H1 (cell line): Measurements from ENCODE around the gene TMPRSS11E. TPM values are rescaled to one million over a fixed set of nuclear protein-coding genes. Genes with fewer than 3 reads are reported as not detected.
A peak's percentile ranks its signal among the peaks of the same experiment; 100 is the strongest.

Source experiments
- CTCF ChIA-PET: fragments of 300-600 bp; sonication (Branson Sonifier 250); formaldehyde crosslinking; loops from one replicate; lab custom pipeline; 2021; ENCODE audit not compliant: partially characterized antibody; lab: Charles Lee
- POLR2A ChIA-PET: fragments of 300-600 bp; sonication (Branson Sonifier 250); formaldehyde crosslinking; loops from one replicate; lab custom pipeline; 2021; ENCODE audit warnings: inconsistent platforms; ENCODE audit not compliant: partially characterized antibody; lab: Charles Lee
- DNase-seq, 2 experiments: peaks; one replicate each; pipeline versions ENCODE4 v3.0.0 to v3.0.0-alpha.2; 2010 to 2022; ENCODE audit warnings: low spot score in 2 of 2, low read depth in 1 of 2, mixed read lengths in 1 of 2
- FAIRE-seq: peaks from 2 replicates; lab custom pipeline; 2011; peaks lifted over from hg19 to GRCh38; lab: Jason Lieb, UNC
- H2AFZ ChIP-seq: 2 replicates; pipeline ENCODE4 v1.8.1; 2012; ENCODE audit warnings: low read length, inconsistent platforms
- H2AK5ac ChIP-seq: 2 replicates; pipeline ENCODE4 v1.6.1; 2013; ENCODE audit warnings: low read depth, low read length
- H2BK120ac ChIP-seq: replicated peaks from 2 replicates; pipeline ENCODE3; 2013; ENCODE audit warnings: low read depth, low read length, inconsistent platforms
- H2BK12ac ChIP-seq: 2 replicates; pipeline ENCODE4 v1.6.1; 2013; ENCODE audit warnings: low read depth, low read length
- H2BK15ac ChIP-seq: 2 replicates; pipeline ENCODE4 v1.6.1; 2013; ENCODE audit warnings: low read length
- H2BK20ac ChIP-seq: 2 replicates; pipeline ENCODE4 v1.6.1; 2013; ENCODE audit warnings: low read length
- H2BK5ac ChIP-seq: 2 replicates; pipeline ENCODE4 v1.6.1; 2013; ENCODE audit warnings: low read depth, low read length
- H3K14ac ChIP-seq: 2 replicates; pipeline ENCODE4 v1.6.1; 2013; ENCODE audit warnings: inconsistent platforms; ENCODE audit not compliant: insufficient read length
- H3K18ac ChIP-seq: 2 replicates; pipeline ENCODE4 v1.6.1; 2013; ENCODE audit warnings: low read length; ENCODE audit errors: extremely low read depth
- H3K23ac ChIP-seq: 2 replicates; pipeline ENCODE4 v1.6.1; 2013; ENCODE audit warnings: inconsistent platforms; ENCODE audit not compliant: insufficient read length
- H3K23me2 ChIP-seq: 2 replicates; pipeline ENCODE4 v1.6.1; 2013; ENCODE audit warnings: low read depth, low read length
- H3K27ac ChIP-seq: 2 replicates; pipeline ENCODE4 v1.6.1; 2011; ENCODE audit warnings: low read depth, low read length, inconsistent platforms
- H3K27me3 ChIP-seq, 4 experiments: replicated peaks in 1 of 4; 1 replicate in 1 of 4; 2 replicates in 3 of 4; pipeline versions ENCODE4 v1.6.1 to v1.8.1; 2011 to 2013; ENCODE audit warnings: low read length in 3 of 4, mild to moderate bottlenecking in 3 of 4, inconsistent platforms in 2 of 4, mixed read lengths in 2 of 4, moderate library complexity in 1 of 4; ENCODE audit not compliant: control insufficient read depth in 3 of 4, insufficient read depth in 3 of 4; ENCODE audit errors: extremely low read depth in 1 of 4
- H3K36me3 ChIP-seq, 4 experiments: 2 replicates each; pipeline versions ENCODE4 v1.6.1 to v1.8.1; 2011 to 2013; ENCODE audit warnings: mild to moderate bottlenecking in 4 of 4, low read length in 3 of 4, moderate library complexity in 2 of 4, control low read depth in 1 of 4, inconsistent platforms in 1 of 4; ENCODE audit not compliant: insufficient read depth in 4 of 4, control insufficient read depth in 2 of 4
- H3K4ac ChIP-seq: replicated peaks from 2 replicates; pipeline ENCODE3; 2013; ENCODE audit warnings: low read length, low read depth, mixed read lengths, inconsistent platforms; ENCODE audit not compliant: insufficient read length
- H3K4me1 ChIP-seq, 4 experiments: replicated peaks in 1 of 4; 1 replicate in 1 of 4; 2 replicates in 3 of 4; pipeline versions ENCODE4 v1.6.1 to v1.8.1; 2011 to 2013; ENCODE audit warnings: low read length in 3 of 4, inconsistent platforms in 2 of 4, mixed read lengths in 1 of 4; ENCODE audit not compliant: insufficient read depth in 4 of 4, control insufficient read depth in 3 of 4
- H3K4me2 ChIP-seq, 2 experiments: 2 replicates each; pipeline versions ENCODE4 v1.6.1 to v1.8.1; 2011 to 2013; ENCODE audit warnings: low read depth in 2 of 2, low read length in 2 of 2, control low read depth in 1 of 2, inconsistent platforms in 1 of 2, mild to moderate bottlenecking in 1 of 2; ENCODE audit not compliant: insufficient read depth in 1 of 2
- H3K4me3 ChIP-seq, 4 experiments: fragments of 200-600, 300-600 bp in 1 of 4; sonication (generic), shearing (Covaris generic), sonication (Bioruptor Twin) in 1 of 4; 2 replicates each; pipeline versions ENCODE4 v1.5.1 to v1.8.1; 2011 to 2016; ENCODE audit warnings: low read length in 4 of 4, low read depth in 3 of 4, control low read depth in 2 of 4, inconsistent platforms in 2 of 4, mild to moderate bottlenecking in 2 of 4, mixed read lengths in 1 of 4, moderate library complexity in 1 of 4; ENCODE audit not compliant: insufficient read depth in 2 of 4; ENCODE audit errors: extremely low read depth in 1 of 4
- H3K56ac ChIP-seq: replicated peaks from 2 replicates; pipeline ENCODE3; 2013; ENCODE audit warnings: low read depth, mild to moderate bottlenecking, mixed read lengths, low read length, inconsistent platforms; ENCODE audit not compliant: insufficient read length
- H3K79me1 ChIP-seq: 2 replicates; pipeline ENCODE4 v1.6.1; 2013; ENCODE audit warnings: low read depth, low read length, control low read depth
- H3K79me2 ChIP-seq, 2 experiments: 2 replicates each; pipeline versions ENCODE4 v1.6.1 to v1.8.1; 2012 to 2013; ENCODE audit warnings: low read length in 2 of 2, mild to moderate bottlenecking in 2 of 2, inconsistent platforms in 1 of 2; ENCODE audit not compliant: insufficient read depth in 2 of 2, control insufficient read depth in 1 of 2
- H3K9ac ChIP-seq, 4 experiments: replicated peaks in 1 of 4; 1 replicate in 1 of 4; 2 replicates in 3 of 4; pipeline versions ENCODE4 v1.6.1 to v1.8.1; 2011 to 2013; ENCODE audit warnings: low read depth in 3 of 4, low read length in 3 of 4, control low read depth in 2 of 4, mild to moderate bottlenecking in 2 of 4, moderate library complexity in 2 of 4, inconsistent platforms in 1 of 4; ENCODE audit errors: extremely low read depth in 1 of 4
- H3K9me3 ChIP-seq, 2 experiments: 2 replicates each; pipeline versions ENCODE4 v1.6.1 to v1.8.1; 2012 to 2013; ENCODE audit warnings: mild to moderate bottlenecking in 2 of 2, moderate library complexity in 2 of 2, control low read depth in 1 of 2, inconsistent platforms in 1 of 2, low read depth in 1 of 2, low read length in 1 of 2, mixed read lengths in 1 of 2; ENCODE audit not compliant: insufficient read depth in 2 of 2
- H4K20me1 ChIP-seq, 2 experiments: replicated peaks in 1 of 2; 2 replicates each; pipeline versions ENCODE3 to v1.8.1; 2011 to 2013; ENCODE audit warnings: inconsistent platforms in 2 of 2, low read length in 2 of 2, mild to moderate bottlenecking in 1 of 2; ENCODE audit not compliant: insufficient read depth in 2 of 2, control insufficient read depth in 1 of 2
- H4K5ac ChIP-seq: 2 replicates; pipeline ENCODE4 v1.6.1; 2013; ENCODE audit warnings: low read length, low read depth, mixed read lengths, inconsistent platforms; ENCODE audit not compliant: insufficient read length
- H4K8ac ChIP-seq: 2 replicates; pipeline ENCODE4 v1.8.0; 2013; ENCODE audit warnings: mild to moderate bottlenecking, moderate library complexity, low read length, inconsistent platforms; ENCODE audit not compliant: insufficient read depth; ENCODE audit errors: extremely low read depth
- H4K91ac ChIP-seq: replicated peaks from 2 replicates; pipeline ENCODE3; 2013; ENCODE audit warnings: low read length, mixed read lengths, inconsistent platforms; ENCODE audit not compliant: insufficient read length
- RAD21 ChIP-seq, 2 experiments: IDR thresholded peaks in 1 of 2; conservative IDR thresholded peaks in 1 of 2; 2 replicates each; pipeline ENCODE4 v1.6.1; 2011; ENCODE audit warnings: low read depth in 2 of 2, low read length in 2 of 2, improper control_type of control experiment in 1 of 2, inconsistent platforms in 1 of 2, mild to moderate bottlenecking in 1 of 2, moderate library complexity in 1 of 2
- SP2 ChIP-seq: IDR thresholded peaks from 2 replicates; pipeline ENCODE4 v1.6.1; 2012; ENCODE audit warnings: mild to moderate bottlenecking, low read length, inconsistent platforms
- WGBS, 2 experiments: shearing (Covaris generic) in 1 of 2; methylation state at CpG; one replicate each; pipeline versions ENCODE4 v1.1.6 to v1.1.7; 2013 to 2015; ENCODE audit warnings: low lambda C conversion rate in 2 of 2, mixed read lengths in 2 of 2, inconsistent platforms in 1 of 2, low coverage in 1 of 2, missing lambda C conversion rate in 1 of 2; ENCODE audit not compliant: insufficient replicate concordance in 2 of 2, insufficient coverage in 1 of 2, insufficient read length in 1 of 2; ENCODE audit errors: extremely low coverage in 1 of 2, missing lambda C conversion rate in 1 of 2; 5-methylcytosine and 5-hydroxymethylcytosine counted together
- polyA plus RNA-seq, 7 experiments: library from polyadenylated mRNA; depleted of rRNA in 3 of 7; stranded (reverse) in 5 of 7; unstranded in 2 of 7; fragments of >200 nt in 5 of 7; fragments of 200-250 nt in 2 of 7; gene quantifications; 1 replicate in 5 of 7; 2 replicates in 1 of 7; 4 replicates in 1 of 7; pipeline versions ENCODE4 v1.2.1 to v1.2.3, GENCODE V29; 2011 to 2013; ENCODE audit warnings: missing spikeins in 2 of 7, mixed read lengths in 2 of 7
- total RNA-seq: library from RNA; stranded (reverse); fragmentation: NEBNext Ultra II Directional; extraction: Animal tissue kit (Norgen Biotek cat#: 25700); gene quantifications from 2 replicates; pipeline ENCODE4 v1.2.1, GENCODE V29; 2021

TMPRSS11E gene
- total and polyA plus RNA-seq, 2 of the 8 experiments (the other 6 are each of a cell fraction or from before 2014, with no cell fraction given): 0.38 to 0.71 TPM

DNA sequence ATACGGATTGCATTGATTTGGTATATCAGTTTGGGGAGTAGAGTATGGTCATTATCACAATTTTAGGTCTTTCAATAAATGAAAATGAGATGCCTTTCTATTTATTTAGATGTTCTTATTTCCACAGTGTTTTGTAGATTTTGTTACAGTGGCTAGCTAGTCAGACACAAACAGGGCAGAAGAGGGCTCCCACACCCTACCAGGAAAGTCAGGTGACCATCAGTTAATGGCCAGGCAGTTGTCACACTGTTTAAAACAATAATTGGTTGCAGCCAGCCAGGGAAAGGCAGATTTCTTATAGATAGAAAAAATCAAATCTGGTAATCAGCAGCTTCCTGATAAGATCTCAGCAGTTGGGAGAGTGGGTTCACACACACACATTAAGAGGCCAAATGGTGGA lies 71.6 kb downstream of the TMPRSS11E start:
- Histone ChIP-seq H3K79me1 (no peaks in the 10 kb centered on the region), H3K56ac (no peak overlapping the region), H3K4me1 (no peaks in the 10 kb centered on the region), H4K20me1 (no peaks in the 10 kb centered on the region), H3K36me3 (no peaks in the 10 kb centered on the region), H2BK20ac (no peak overlapping the region), H2AFZ (no peak overlapping the region), H2BK12ac (no peak overlapping the region), H4K8ac (no peak overlapping the region), H2AK5ac (no peak overlapping the region), H3K14ac (no peak overlapping the region), H3K27ac (no peak overlapping the region), H3K9me3 (no peaks in the 10 kb centered on the region), H3K4me3 (no peak overlapping the region), H3K4me2 (no peak overlapping the region), H3K79me2 (no peaks in the 10 kb centered on the region), H3K23ac (no peak overlapping the region), H3K18ac (no peak overlapping the region), H2BK5ac (no peak overlapping the region), H2BK15ac (no peak overlapping the region), H4K91ac (no peak overlapping the region), H2BK120ac (no peak overlapping the region), H3K27me3 (no peaks in the 10 kb centered on the region), H4K5ac (no peak overlapping the region), H3K23me2 (no peaks in the 10 kb centered on the region), H3K9ac (no peak overlapping the region), H3K4ac (no peak overlapping the region)
- CTCF ChIA-PET: no interaction called here
- POLR2A ChIA-PET: no interaction called here
- no peak for FAIRE-seq
- TF ChIP-seq SP2 (no peak), RAD21 (IDR thresholded peaks at IDR 0.05 in 1 of 2, conservative IDR thresholded peaks at IDR 0.05 in 1 of 2; ENCODE audit: low read depth in 2 of 2, low read length in 2 of 2) (0 out of 4 replicates have a peak, but pooled peaks of 1 of the 2 experiments have one; percentile 1)
- no peak for DNase-seq
- 89% methylated on average over 1 of the region's 1 CpG; no CpG with 5 or more reads in 1 of the 2 experiments for WGBS, 2 experiments
